K562 treated with DMSO at 1 percent for 48 hours (cell line): ENCODE measurements around the gene NPIPA3. TPM values are rescaled to one million over a fixed set of nuclear protein-coding genes. Genes with fewer than 3 reads are reported as not detected.

Experiments
- total RNA-seq: library from RNA; unstranded; fragments of 300-600 nt; gene quantifications from 2 replicates; pipeline ENCODE4 v1.2.3, GENCODE V29; 2022; ENCODE audit warnings: low replicate concordance; ENCODE audit errors: extremely low read depth

NPIPA3 gene
- not detected in 2 replicates for total RNA-seq

DNA sequence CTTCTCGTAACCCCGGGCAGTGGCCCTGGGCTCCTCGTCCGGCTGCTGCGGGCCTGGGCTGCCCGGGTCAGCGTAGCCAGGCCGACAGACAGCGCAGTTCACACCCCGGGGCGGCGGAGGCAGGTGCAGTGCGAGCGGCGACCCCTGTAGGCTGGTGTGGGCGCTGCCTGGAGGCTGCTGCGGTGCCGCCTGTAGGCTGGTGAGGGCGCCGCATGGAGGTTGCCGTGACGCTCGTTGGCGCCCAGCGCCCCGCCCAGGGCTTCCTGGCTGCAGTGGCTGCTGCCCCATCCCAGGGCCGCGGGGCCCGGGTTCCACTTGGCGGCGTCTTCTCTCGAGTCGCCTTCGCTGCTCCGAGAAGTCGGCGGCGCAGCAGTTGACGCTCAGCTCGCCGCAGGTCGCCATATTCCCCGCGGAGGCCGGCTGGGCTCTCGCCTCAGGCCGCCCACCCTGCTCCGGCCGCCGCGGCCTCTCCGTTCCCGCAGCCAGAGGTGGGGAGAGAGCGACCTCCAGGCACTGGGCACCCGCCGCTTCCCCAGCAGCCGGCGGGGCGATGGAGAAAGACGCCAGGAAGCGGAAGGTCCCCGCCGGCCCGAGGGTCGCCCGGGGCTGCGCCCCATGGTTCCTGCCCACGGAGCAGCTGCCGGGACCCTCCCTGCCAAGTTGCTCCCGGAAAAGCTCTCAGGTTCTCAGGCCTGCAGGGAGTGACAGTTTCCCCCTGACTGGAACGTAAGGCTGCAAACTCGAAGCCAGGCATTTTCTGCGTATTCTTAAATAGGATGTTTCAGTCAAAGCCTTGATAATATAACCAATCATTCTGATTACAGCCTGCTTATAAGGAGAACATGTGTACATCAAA, at the start of gene NPIPA3:
NPIPA3 (plus strand) TSS at position 256 of the 856 bp plus-strand sequence. CDS start 5,533 bp downstream, outside the sequence.

DNA sequence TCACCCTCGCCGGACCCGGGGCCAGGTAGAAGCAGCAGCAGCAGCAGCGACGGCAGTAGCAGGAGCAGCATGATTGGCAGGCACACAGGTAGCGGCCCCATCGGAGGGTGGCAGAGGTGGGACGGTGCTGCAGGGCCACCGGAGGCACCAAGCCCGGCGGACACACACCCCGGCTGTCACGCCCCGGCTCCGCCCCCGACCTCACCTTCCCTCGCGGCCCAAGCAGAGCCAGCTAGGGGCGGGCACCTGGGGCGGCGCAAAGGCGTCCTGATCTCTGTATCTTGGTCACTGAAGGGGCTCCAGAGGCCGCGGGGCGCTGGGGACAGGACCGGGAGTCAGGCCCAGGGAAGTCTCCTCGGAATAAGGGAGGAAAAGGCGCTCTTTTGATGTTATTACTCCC, 9.1 kb upstream of the NPIPA3 start, which contains the start of gene PLA2G10:
PLA2G10 (minus strand) TSS at position 180 of the 400 bp plus-strand sequence; CDS start at position 101, 79 bp downstream.

DNA sequence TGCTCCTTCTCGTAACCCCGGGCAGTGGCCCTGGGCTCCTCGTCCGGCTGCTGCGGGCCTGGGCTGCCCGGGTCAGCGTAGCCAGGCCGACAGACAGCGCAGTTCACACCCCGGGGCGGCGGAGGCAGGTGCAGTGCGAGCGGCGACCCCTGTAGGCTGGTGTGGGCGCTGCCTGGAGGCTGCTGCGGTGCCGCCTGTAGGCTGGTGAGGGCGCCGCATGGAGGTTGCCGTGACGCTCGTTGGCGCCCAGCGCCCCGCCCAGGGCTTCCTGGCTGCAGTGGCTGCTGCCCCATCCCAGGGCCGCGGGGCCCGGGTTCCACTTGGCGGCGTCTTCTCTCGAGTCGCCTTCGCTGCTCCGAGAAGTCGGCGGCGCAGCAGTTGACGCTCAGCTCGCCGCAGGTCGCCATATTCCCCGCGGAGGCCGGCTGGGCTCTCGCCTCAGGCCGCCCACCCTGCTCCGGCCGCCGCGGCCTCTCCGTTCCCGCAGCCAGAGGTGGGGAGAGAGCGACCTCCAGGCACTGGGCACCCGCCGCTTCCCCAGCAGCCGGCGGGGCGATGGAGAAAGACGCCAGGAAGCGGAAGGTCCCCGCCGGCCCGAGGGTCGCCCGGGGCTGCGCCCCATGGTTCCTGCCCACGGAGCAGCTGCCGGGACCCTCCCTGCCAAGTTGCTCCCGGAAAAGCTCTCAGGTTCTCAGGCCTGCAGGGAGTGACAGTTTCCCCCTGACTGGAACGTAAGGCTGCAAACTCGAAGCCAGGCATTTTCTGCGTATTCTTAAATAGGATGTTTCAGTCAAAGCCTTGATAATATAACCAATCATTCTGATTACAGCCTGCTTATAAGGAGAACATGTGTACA, 39.3 kb downstream of the NPIPA3 start, which contains the start of gene NPIPA2:
NPIPA2 (plus strand) TSS at position 261 of the 856 bp plus-strand sequence. CDS start 5,533 bp downstream, outside the sequence.

Other genes starting within 250 kb of the NPIPA3 start
- not detected in 2 replicates for gene PARN, start 73.2 kb upstream of the NPIPA3 start, total RNA-seq
- gene BFAR, start 70.5 kb upstream of the NPIPA3 start, total RNA-seq, result not detected in 2 replicates
- not detected in 2 replicates for gene PLA2G10, start 9.1 kb upstream of the NPIPA3 start, total RNA-seq
- not detected in 2 replicates for gene NPIPA2, start 39.1 kb downstream of the NPIPA3 start, total RNA-seq
- gene NOMO1, start 130.3 kb downstream of the NPIPA3 start, total RNA-seq, result not detected in 2 replicates
- not detected in 2 replicates for gene NPIPA1, start 234.0 kb downstream of the NPIPA3 start, total RNA-seq